ENCODE data around the gene ESYT3. TPM values are rescaled to one million over a fixed set of nuclear protein-coding genes. Genes with fewer than 3 reads are reported as not detected.
"Not testable (repeated sequence)": the region's sequence is repeated elsewhere in the genome, so short reads cannot be mapped to it uniquely, and the experiment has no call there.

Gene ESYT3
- total RNA-seq, 3 donors from 2014 or later = 0.70 to 15.1 (median 1.0) TPM

DNA sequence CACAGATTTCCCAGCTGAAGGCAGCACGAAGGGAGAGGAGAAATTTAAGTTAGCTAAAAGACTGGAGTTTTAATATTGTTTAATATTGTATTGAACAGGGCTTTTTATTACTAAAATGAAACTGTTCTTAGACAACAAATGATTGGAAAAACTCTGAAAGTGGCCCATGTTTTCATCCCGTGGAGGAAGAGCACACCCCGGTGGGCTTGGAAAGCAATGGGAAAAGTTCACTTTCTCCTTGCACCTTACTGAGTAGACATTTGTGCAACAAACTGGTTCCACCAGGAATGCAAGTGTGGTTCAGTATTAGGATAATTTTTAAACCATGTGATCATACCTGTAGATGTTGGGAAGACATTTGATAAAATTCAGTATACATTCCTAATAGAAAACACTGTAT lies 8.2 kb upstream of the ESYT3 start:
- no peak for TF ChIP-seq CTCF (IDR thresholded peaks at IDR 0.05)
- intact Hi-C loops (cut with DNase I, micrococcal nuclease) = no loop called here
- no peak for ATAC-seq

GRCh38 chr3:138426754-138427153 lies 7.7 kb upstream of the ESYT3 start:
- DNase-seq; ATAC-seq; intact Hi-C loops (cut with DNase I, micrococcal nuclease); H3K4me3 ChIP-seq; H3K9me3 ChIP-seq; H3K4me1 ChIP-seq (ENCODE audit: low read depth); H3K36me3 ChIP-seq (ENCODE audit: low read depth): not testable (repeated sequence)

More for the DNA sequence above, 8.2 kb upstream of the ESYT3 start:
- Histone ChIP-seq H3K36me3 (ENCODE audit: low read depth) (no peaks in the 10 kb centered on the region), H3K9me3 (no peaks in the 10 kb centered on the region), H3K4me1 (ENCODE audit: low read depth) (no peaks in the 10 kb centered on the region), H3K4me3 (no peak overlapping the region)
- no peak for DNase-seq

- ATAC-seq = no peak
- Histone ChIP-seq H3K4me1 (ENCODE audit: low read depth) (peaks cover 7% of the 10 kb centered on the region), H3K36me3 (ENCODE audit: low read depth) (no peaks in the 10 kb centered on the region), H3K4me3 (no peak overlapping the region), H3K9me3 (no peaks in the 10 kb centered on the region)
- DNase-seq = no peak
- intact Hi-C loops (cut with DNase I, micrococcal nuclease) = no loop called here
- no peak for TF ChIP-seq CTCF (IDR thresholded peaks at IDR 0.05)
Measured at GRCh38 chr3:138429665-138430064, 4.8 kb upstream of the ESYT3 start.

DNA sequence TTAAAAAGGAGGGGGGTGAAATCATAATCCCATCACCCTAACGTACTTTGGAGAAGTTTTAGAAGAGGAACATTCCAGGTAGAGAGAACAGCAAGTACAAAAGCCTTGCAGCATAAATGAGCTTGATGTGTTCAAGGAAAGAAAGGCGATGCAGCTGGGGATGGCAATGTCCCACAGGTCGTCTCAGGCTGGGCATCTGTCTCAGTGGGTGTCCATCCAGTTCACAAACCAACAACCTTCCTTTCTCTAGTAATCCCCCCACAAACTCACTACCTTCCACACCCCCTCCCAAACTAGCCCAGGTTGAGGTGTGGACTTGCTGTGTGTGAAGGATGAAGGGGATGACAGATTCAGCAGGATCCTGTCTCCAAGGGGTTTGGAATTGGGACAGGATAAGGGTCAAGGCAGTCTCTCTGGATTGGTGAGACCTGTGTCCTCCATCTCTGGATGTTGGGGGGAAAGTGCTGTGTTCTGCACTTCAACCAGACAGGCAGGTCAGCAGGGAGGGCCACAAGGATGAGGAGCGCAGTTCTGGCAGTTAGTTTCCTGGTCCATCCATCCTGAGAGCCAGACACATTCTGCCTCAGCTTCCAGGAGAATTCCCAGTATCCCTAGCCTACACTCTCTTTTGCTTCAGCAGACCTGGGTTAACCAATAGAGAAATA lies 1.7 kb upstream of the ESYT3 start:
- no peak for DNase-seq
- Histone ChIP-seq H3K4me3 (no peak overlapping the region), H3K36me3 (ENCODE audit: low read depth) (no peaks in the 10 kb centered on the region), H3K4me1 (ENCODE audit: low read depth) (peaks cover 15% of the 10 kb centered on the region), H3K9me3 (no peaks in the 10 kb centered on the region)
- intact Hi-C loops (cut with DNase I, micrococcal nuclease) = no loop called here
- ATAC-seq = no peak
- TF ChIP-seq CTCF (IDR thresholded peaks at IDR 0.05) = no peak

- no peak for DNase-seq
- no peaks in the 10 kb centered on the region for H3K9me3 ChIP-seq
- intact Hi-C loops (cut with DNase I, micrococcal nuclease) = no loop called here
- H3K36me3 ChIP-seq (ENCODE audit: low read depth) = no peaks in the 10 kb centered on the region
- no peak for ATAC-seq
- H3K4me3 ChIP-seq = no peak overlapping the region
- no peak for TF ChIP-seq CTCF (IDR thresholded peaks at IDR 0.05)
- H3K4me1 ChIP-seq (ENCODE audit: low read depth) = peaks cover 15% of the 10 kb centered on the region
Measured at GRCh38 chr3:138433892-138434275, 532 bp upstream of the ESYT3 start.

DNA sequence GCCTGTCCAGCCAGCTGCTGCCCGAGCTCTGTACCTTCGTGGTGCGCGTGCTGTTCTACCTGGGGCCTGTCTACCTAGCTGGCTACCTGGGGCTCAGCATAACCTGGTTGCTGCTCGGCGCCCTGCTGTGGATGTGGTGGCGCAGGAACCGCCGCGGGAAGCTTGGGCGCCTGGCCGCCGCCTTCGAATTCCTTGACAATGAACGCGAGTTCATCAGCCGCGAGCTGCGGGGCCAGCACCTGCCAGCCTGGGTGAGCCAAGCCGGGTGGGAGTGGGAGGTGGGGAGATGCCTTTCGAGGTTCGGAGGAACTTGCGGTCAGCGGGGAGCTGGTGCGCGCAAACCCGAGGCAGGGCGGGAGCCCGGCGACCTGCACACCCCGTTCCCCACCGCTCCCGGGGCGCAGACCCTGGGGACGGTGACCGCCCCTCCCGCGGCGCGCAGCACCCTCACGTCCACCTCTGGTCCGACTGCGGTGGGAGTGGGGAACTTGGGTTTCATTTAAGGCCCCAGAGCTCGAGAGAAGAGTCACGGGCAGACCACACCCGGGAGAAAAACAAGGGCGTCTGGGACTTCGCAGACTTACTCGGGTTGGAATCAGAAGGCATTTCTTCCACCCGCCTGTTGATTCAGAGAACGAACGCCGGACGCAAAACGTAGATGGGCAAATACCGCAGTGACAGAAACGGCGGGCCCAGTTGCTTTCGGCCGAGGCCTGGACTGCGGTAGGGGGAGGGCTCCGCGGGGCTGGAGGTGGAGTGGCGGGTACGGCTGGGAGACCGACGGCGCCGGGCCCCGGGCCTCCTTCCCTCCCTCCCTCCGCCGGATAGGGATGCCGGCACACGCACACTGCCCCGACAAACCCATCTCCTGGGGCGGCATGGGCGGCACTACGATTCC lies 708 bp downstream of the ESYT3 start:
- ATAC-seq (peak; percentile 41), DNase-seq (peak in 1 of 3 donors; percentile 34)
- intact Hi-C loops (cut with DNase I, micrococcal nuclease) = no loop called here

More for the DNA sequence above, 708 bp downstream of the ESYT3 start:
- TF ChIP-seq CTCF (IDR thresholded peaks at IDR 0.05) = no peak
- Histone ChIP-seq H3K36me3 (ENCODE audit: low read depth) (no peaks in the 10 kb centered on the region), H3K9me3 (no peaks in the 10 kb centered on the region), H3K4me1 (ENCODE audit: low read depth) (peaks cover 15% of the 10 kb centered on the region), H3K4me3 (no peak overlapping the region)

Measured in mucosa of descending colon (tissue), 3 donors.